H1 (cell line): ENCODE measurements around the gene CCS. TPM values are rescaled to one million over a fixed set of nuclear protein-coding genes. Genes with fewer than 3 reads are reported as not detected.

Experiments used
- CTCF ChIA-PET: fragments of 300-600 bp; sonication (Branson Sonifier 250); formaldehyde crosslinking; loops from one replicate; lab custom pipeline; 2021; ENCODE audit not compliant: partially characterized antibody; lab: Charles Lee
- POLR2A ChIA-PET: fragments of 300-600 bp; sonication (Branson Sonifier 250); formaldehyde crosslinking; loops from one replicate; lab custom pipeline; 2021; ENCODE audit warnings: inconsistent platforms; ENCODE audit not compliant: partially characterized antibody; lab: Charles Lee
- DNase-seq, 2 experiments: peaks; one replicate each; pipeline versions ENCODE4 v3.0.0 to v3.0.0-alpha.2; 2010 to 2022; ENCODE audit warnings: low spot score in 2 of 2, low read depth in 1 of 2, mixed read lengths in 1 of 2
- FAIRE-seq: peaks from 2 replicates; lab custom pipeline; 2011; peaks lifted over from hg19 to GRCh38; lab: Jason Lieb, UNC
- H2AFZ ChIP-seq: 2 replicates; pipeline ENCODE4 v1.8.1; 2012; ENCODE audit warnings: low read length, inconsistent platforms
- H2AK5ac ChIP-seq: 2 replicates; pipeline ENCODE4 v1.6.1; 2013; ENCODE audit warnings: low read depth, low read length
- H2BK120ac ChIP-seq: replicated peaks from 2 replicates; pipeline ENCODE3; 2013; ENCODE audit warnings: low read depth, low read length, inconsistent platforms
- H2BK12ac ChIP-seq: 2 replicates; pipeline ENCODE4 v1.6.1; 2013; ENCODE audit warnings: low read depth, low read length
- H2BK15ac ChIP-seq: 2 replicates; pipeline ENCODE4 v1.6.1; 2013; ENCODE audit warnings: low read length
- H2BK20ac ChIP-seq: 2 replicates; pipeline ENCODE4 v1.6.1; 2013; ENCODE audit warnings: low read length
- H2BK5ac ChIP-seq: 2 replicates; pipeline ENCODE4 v1.6.1; 2013; ENCODE audit warnings: low read depth, low read length
- H3K14ac ChIP-seq: 2 replicates; pipeline ENCODE4 v1.6.1; 2013; ENCODE audit warnings: inconsistent platforms; ENCODE audit not compliant: insufficient read length
- H3K18ac ChIP-seq: 2 replicates; pipeline ENCODE4 v1.6.1; 2013; ENCODE audit warnings: low read length; ENCODE audit errors: extremely low read depth
- H3K23ac ChIP-seq: 2 replicates; pipeline ENCODE4 v1.6.1; 2013; ENCODE audit warnings: inconsistent platforms; ENCODE audit not compliant: insufficient read length
- H3K23me2 ChIP-seq: 2 replicates; pipeline ENCODE4 v1.6.1; 2013; ENCODE audit warnings: low read depth, low read length
- H3K27ac ChIP-seq: 2 replicates; pipeline ENCODE4 v1.6.1; 2011; ENCODE audit warnings: low read depth, low read length, inconsistent platforms
- H3K27me3 ChIP-seq, 4 experiments: replicated peaks in 1 of 4; 1 replicate in 1 of 4; 2 replicates in 3 of 4; pipeline versions ENCODE4 v1.6.1 to v1.8.1; 2011 to 2013; ENCODE audit warnings: low read length in 3 of 4, mild to moderate bottlenecking in 3 of 4, inconsistent platforms in 2 of 4, mixed read lengths in 2 of 4, moderate library complexity in 1 of 4; ENCODE audit not compliant: control insufficient read depth in 3 of 4, insufficient read depth in 3 of 4; ENCODE audit errors: extremely low read depth in 1 of 4
- H3K36me3 ChIP-seq, 4 experiments: 2 replicates each; pipeline versions ENCODE4 v1.6.1 to v1.8.1; 2011 to 2013; ENCODE audit warnings: mild to moderate bottlenecking in 4 of 4, low read length in 3 of 4, moderate library complexity in 2 of 4, control low read depth in 1 of 4, inconsistent platforms in 1 of 4; ENCODE audit not compliant: insufficient read depth in 4 of 4, control insufficient read depth in 2 of 4
- H3K4ac ChIP-seq: replicated peaks from 2 replicates; pipeline ENCODE3; 2013; ENCODE audit warnings: low read length, low read depth, mixed read lengths, inconsistent platforms; ENCODE audit not compliant: insufficient read length
- H3K4me1 ChIP-seq, 4 experiments: replicated peaks in 1 of 4; 1 replicate in 1 of 4; 2 replicates in 3 of 4; pipeline versions ENCODE4 v1.6.1 to v1.8.1; 2011 to 2013; ENCODE audit warnings: low read length in 3 of 4, inconsistent platforms in 2 of 4, mixed read lengths in 1 of 4; ENCODE audit not compliant: insufficient read depth in 4 of 4, control insufficient read depth in 3 of 4
- H3K4me2 ChIP-seq, 2 experiments: 2 replicates each; pipeline versions ENCODE4 v1.6.1 to v1.8.1; 2011 to 2013; ENCODE audit warnings: low read depth in 2 of 2, low read length in 2 of 2, control low read depth in 1 of 2, inconsistent platforms in 1 of 2, mild to moderate bottlenecking in 1 of 2; ENCODE audit not compliant: insufficient read depth in 1 of 2
- H3K4me3 ChIP-seq, 4 experiments: fragments of 200-600, 300-600 bp in 1 of 4; sonication (generic), shearing (Covaris generic), sonication (Bioruptor Twin) in 1 of 4; 2 replicates each; pipeline versions ENCODE4 v1.5.1 to v1.8.1; 2011 to 2016; ENCODE audit warnings: low read length in 4 of 4, low read depth in 3 of 4, control low read depth in 2 of 4, inconsistent platforms in 2 of 4, mild to moderate bottlenecking in 2 of 4, mixed read lengths in 1 of 4, moderate library complexity in 1 of 4; ENCODE audit not compliant: insufficient read depth in 2 of 4; ENCODE audit errors: extremely low read depth in 1 of 4
- H3K56ac ChIP-seq: replicated peaks from 2 replicates; pipeline ENCODE3; 2013; ENCODE audit warnings: low read depth, mild to moderate bottlenecking, mixed read lengths, low read length, inconsistent platforms; ENCODE audit not compliant: insufficient read length
- H3K79me1 ChIP-seq: 2 replicates; pipeline ENCODE4 v1.6.1; 2013; ENCODE audit warnings: low read depth, low read length, control low read depth
- H3K79me2 ChIP-seq, 2 experiments: 2 replicates each; pipeline versions ENCODE4 v1.6.1 to v1.8.1; 2012 to 2013; ENCODE audit warnings: low read length in 2 of 2, mild to moderate bottlenecking in 2 of 2, inconsistent platforms in 1 of 2; ENCODE audit not compliant: insufficient read depth in 2 of 2, control insufficient read depth in 1 of 2
- H3K9ac ChIP-seq, 4 experiments: replicated peaks in 1 of 4; 1 replicate in 1 of 4; 2 replicates in 3 of 4; pipeline versions ENCODE4 v1.6.1 to v1.8.1; 2011 to 2013; ENCODE audit warnings: low read depth in 3 of 4, low read length in 3 of 4, control low read depth in 2 of 4, mild to moderate bottlenecking in 2 of 4, moderate library complexity in 2 of 4, inconsistent platforms in 1 of 4; ENCODE audit errors: extremely low read depth in 1 of 4
- H3K9me3 ChIP-seq, 2 experiments: 2 replicates each; pipeline versions ENCODE4 v1.6.1 to v1.8.1; 2012 to 2013; ENCODE audit warnings: mild to moderate bottlenecking in 2 of 2, moderate library complexity in 2 of 2, control low read depth in 1 of 2, inconsistent platforms in 1 of 2, low read depth in 1 of 2, low read length in 1 of 2, mixed read lengths in 1 of 2; ENCODE audit not compliant: insufficient read depth in 2 of 2
- H4K20me1 ChIP-seq, 2 experiments: replicated peaks in 1 of 2; 2 replicates each; pipeline versions ENCODE3 to v1.8.1; 2011 to 2013; ENCODE audit warnings: inconsistent platforms in 2 of 2, low read length in 2 of 2, mild to moderate bottlenecking in 1 of 2; ENCODE audit not compliant: insufficient read depth in 2 of 2, control insufficient read depth in 1 of 2
- H4K5ac ChIP-seq: 2 replicates; pipeline ENCODE4 v1.6.1; 2013; ENCODE audit warnings: low read length, low read depth, mixed read lengths, inconsistent platforms; ENCODE audit not compliant: insufficient read length
- H4K8ac ChIP-seq: 2 replicates; pipeline ENCODE4 v1.8.0; 2013; ENCODE audit warnings: mild to moderate bottlenecking, moderate library complexity, low read length, inconsistent platforms; ENCODE audit not compliant: insufficient read depth; ENCODE audit errors: extremely low read depth
- H4K91ac ChIP-seq: replicated peaks from 2 replicates; pipeline ENCODE3; 2013; ENCODE audit warnings: low read length, mixed read lengths, inconsistent platforms; ENCODE audit not compliant: insufficient read length
- ATF3 ChIP-seq: IDR thresholded peaks from 2 replicates; pipeline ENCODE4 v1.6.1; 2011; ENCODE audit warnings: low read depth, mild to moderate bottlenecking, low read length; ENCODE audit not compliant: insufficient read depth
- WGBS, 2 experiments: shearing (Covaris generic) in 1 of 2; methylation state at CpG; one replicate each; pipeline versions ENCODE4 v1.1.6 to v1.1.7; 2013 to 2015; ENCODE audit warnings: low lambda C conversion rate in 2 of 2, mixed read lengths in 2 of 2, inconsistent platforms in 1 of 2, low coverage in 1 of 2, missing lambda C conversion rate in 1 of 2; ENCODE audit not compliant: insufficient replicate concordance in 2 of 2, insufficient coverage in 1 of 2, insufficient read length in 1 of 2; ENCODE audit errors: extremely low coverage in 1 of 2, missing lambda C conversion rate in 1 of 2; 5-methylcytosine and 5-hydroxymethylcytosine counted together
- polyA plus RNA-seq, 7 experiments: library from polyadenylated mRNA; depleted of rRNA in 3 of 7; stranded (reverse) in 5 of 7; unstranded in 2 of 7; fragments of >200 nt in 5 of 7; fragments of 200-250 nt in 2 of 7; gene quantifications; 1 replicate in 5 of 7; 2 replicates in 1 of 7; 4 replicates in 1 of 7; pipeline versions ENCODE4 v1.2.1 to v1.2.3, GENCODE V29; 2011 to 2013; ENCODE audit warnings: missing spikeins in 2 of 7, mixed read lengths in 2 of 7
- total RNA-seq: library from RNA; stranded (reverse); fragmentation: NEBNext Ultra II Directional; extraction: Animal tissue kit (Norgen Biotek cat#: 25700); gene quantifications from 2 replicates; pipeline ENCODE4 v1.2.1, GENCODE V29; 2021

CCS gene
- total and polyA plus RNA-seq, 2 of the 8 experiments (the other 6 are each of a cell fraction or from before 2014, with no cell fraction given) = 37.1 to 37.7 TPM

GRCh38 chr11:66614073-66614472, 21.1 kb downstream of the CCS start:
- no peak for TF ChIP-seq ATF3
- Histone ChIP-seq H3K14ac (no peak overlapping the region), H3K36me3 (peaks cover 0 to 13% (median 5%) of the 10 kb centered on the region in 4 experiments; a peak in 5 of 8 replicates), H2BK120ac (no peak overlapping the region), H3K27ac (no peak overlapping the region), H4K20me1 (peaks cover 18 to 21% of the 10 kb centered on the region in 2 experiments), H3K23ac (no peak overlapping the region), H3K4me1 (peaks cover 0 to 12% (median under 1%) of the 10 kb centered on the region in 4 experiments; a peak in 3 of 7 replicates), H2AFZ (no peak overlapping the region), H3K4me3 (no peak overlapping the region), H2BK20ac (no peak overlapping the region), H2BK12ac (no peak overlapping the region), H4K8ac (no peak overlapping the region; the same call in 1 of the 2 replicates), H3K9me3 (no peaks in the 10 kb centered on the region), H3K23me2 (peaks cover 11% of the 10 kb centered on the region), H3K56ac (no peak overlapping the region), H3K79me1 (no peaks in the 10 kb centered on the region; the same call in 1 of the 2 replicates), H3K4ac (no peak overlapping the region), H4K5ac (no peak overlapping the region), H4K91ac (no peak overlapping the region), H3K79me2 (peaks cover 25 to 26% of the 10 kb centered on the region in 2 experiments), H2BK15ac (no peak overlapping the region), H2BK5ac (no peak overlapping the region), H2AK5ac (no peak overlapping the region), H3K9ac (no peak overlapping the region), H3K4me2 (no peak overlapping the region), H3K27me3 (no peaks in the 10 kb centered on the region), H3K18ac (no peak overlapping the region)
- 89% methylated on average over 12 of the region's 13 CpGs; no CpG with 5 or more reads in 1 of the 2 experiments for WGBS, 2 experiments
- ChIA-PET CTCF (interaction anchor here (2.3 kb wide), 2 partner anchors 18 to 21 kb away, joined by 7 to 11 read pairs; partner anchors contain the start of genes CCDC87 and CCS), POLR2A (interaction anchor here (0.6 to 66.2 kb wide), 9 partner anchors 7 to 160 kb away, joined by 3 to 2165 read pairs (median 5); partner anchors contain the start of genes CCDC87, CCS, RBM14 and RBM4)
- DNase-seq = no peak
- no peak for FAIRE-seq
